ENCODE measurements around the gene CLPTM1L.

GRCh38 chr5:1334831-1335539 is 9.9 kb downstream of the CLPTM1L start:
- TF ChIP-seq BHLHE40 (IDR thresholded peaks at IDR 0.05; ENCODE audit: borderline replicate concordance) = no peak
- no peak for TF ChIP-seq FOXA1 (IDR thresholded peaks at IDR 0.05)
- TF ChIP-seq L3MBTL2 (conservative IDR thresholded peaks at IDR 0.05) = no peak
- no peak for TF ChIP-seq ELF4 (IDR thresholded peaks at IDR 0.05)
- TF ChIP-seq FOXK2 (IDR thresholded peaks at IDR 0.05) = no peak

Data from HEK293T (cell line).